ENCODE data around the gene CELA2A.
"Not testable (repeated sequence)": the region's sequence is repeated elsewhere in the genome, so short reads cannot be mapped to it uniquely, and the experiment has no call there.

Gene CELA2A

DNA sequence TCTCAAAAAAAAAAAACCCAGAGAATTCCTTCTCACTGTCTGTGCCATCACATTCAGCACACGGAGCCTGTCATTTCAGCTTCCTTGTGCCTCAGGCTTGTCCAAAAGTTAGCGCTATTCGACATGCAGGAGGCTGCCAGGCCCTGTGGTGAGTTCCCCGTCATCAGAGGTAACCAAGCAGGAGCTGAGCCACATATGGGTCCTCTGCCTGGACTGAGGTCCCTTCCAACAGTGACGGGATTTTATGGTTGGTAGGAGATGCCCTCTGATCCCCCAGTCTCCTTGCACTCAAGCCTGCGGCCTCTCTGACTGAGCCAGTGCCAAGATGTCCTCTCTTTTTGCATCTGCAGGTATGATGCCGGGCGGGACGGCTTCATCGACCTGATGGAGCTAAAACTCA is 31.0 kb upstream of the CELA2A start:
- no peak for DNase-seq

DNA sequence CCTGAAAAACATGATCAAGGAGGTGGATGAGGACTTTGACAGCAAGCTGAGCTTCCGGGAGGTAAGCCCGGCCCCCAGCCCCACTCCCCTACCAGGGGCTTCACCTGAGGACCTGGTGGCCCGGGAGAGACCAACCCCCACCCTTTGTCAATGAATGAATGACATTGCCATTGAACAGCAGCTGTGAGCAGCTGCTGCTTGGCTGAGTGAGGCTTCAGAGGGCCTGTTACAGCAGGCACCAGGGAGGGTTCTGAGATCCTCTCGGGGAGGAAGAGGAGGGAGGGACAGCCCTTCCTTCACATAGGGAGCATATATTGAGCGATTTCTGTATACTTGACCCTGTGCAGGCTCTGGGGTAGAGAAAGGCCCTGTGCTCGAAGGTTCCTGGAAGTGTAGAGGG is 30.6 kb upstream of the CELA2A start:
- no peak for DNase-seq

DNA sequence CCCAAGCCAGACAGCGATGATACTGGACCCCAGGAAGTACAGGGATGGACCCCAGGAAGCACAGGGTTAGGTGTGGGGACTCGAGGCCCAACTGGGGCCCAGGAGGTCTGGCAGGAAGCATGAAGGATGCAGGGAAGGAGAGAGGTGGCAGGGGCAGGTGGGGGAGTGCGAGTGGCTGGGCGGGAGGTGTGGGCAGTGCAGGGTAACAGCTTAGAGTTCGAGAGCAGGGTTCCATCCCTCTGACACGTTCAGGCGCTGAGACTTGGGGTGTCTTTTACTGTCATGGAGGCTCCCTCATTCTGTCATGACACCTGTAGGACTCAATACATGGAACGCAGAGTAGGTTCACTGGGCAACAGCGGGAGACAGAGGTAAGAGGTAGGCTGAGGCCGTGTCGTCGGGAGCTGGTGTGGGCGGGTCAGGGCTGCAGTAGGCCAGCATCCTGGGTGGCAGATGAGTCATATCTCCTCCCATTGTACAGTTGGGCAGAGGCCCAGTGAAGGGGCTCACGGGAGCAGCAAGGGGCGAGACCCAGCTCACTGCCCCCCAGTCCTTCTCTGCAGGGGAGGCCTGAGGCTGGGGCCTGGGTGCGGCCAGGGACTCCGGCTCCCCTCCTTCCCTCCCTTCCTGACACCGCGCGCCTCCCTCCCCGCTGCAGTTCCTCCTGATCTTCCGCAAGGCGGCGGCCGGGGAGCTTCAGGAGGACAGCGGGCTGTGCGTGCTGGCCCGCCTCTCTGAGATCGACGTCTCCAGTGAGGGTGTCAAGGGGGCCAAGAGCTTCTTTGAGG is 29.8 kb upstream of the CELA2A start:
- DNase-seq = peak in 1 of 2 donors; percentile 23

DNA sequence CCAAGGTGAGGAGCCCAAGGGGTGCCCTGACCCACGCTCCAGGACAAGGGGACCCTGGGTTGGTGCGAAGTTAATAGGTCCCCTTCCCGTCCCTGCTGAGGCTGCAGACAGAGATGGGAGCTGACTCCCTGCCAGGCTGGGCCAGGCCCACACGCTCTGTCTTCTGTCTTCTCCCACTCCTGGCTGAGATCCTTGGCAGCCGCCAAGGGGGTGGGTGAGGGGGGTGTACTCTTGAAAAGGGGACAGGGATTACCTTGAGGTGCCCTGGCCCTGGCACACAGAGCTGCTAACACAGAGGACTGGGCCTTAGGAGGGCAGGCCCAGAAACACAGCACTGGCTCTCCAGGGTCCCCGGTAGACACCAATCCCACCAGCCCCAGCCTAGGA is 29.3 kb upstream of the CELA2A start:
- no peak for DNase-seq

DNA sequence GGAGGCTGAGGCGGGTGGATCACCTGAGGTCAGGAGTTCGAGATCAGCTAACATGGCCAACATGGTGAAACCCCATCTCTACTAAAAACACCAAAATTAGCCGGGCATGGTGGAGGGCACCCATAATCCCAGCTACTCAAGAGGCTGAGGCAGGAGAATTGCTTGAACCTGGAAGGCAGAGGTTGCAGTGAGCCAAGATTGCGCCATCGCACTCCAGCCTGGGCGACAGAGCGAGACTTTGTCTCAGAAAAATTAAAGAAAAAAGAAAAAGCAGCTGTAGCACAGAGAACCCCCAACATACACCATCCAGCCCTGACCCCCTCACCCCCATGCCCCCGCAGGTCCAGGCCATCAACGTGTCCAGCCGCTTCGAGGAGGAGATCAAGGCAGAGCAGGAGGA is 28.3 kb upstream of the CELA2A start:
- DNase-seq = not testable (repeated sequence)

DNA sequence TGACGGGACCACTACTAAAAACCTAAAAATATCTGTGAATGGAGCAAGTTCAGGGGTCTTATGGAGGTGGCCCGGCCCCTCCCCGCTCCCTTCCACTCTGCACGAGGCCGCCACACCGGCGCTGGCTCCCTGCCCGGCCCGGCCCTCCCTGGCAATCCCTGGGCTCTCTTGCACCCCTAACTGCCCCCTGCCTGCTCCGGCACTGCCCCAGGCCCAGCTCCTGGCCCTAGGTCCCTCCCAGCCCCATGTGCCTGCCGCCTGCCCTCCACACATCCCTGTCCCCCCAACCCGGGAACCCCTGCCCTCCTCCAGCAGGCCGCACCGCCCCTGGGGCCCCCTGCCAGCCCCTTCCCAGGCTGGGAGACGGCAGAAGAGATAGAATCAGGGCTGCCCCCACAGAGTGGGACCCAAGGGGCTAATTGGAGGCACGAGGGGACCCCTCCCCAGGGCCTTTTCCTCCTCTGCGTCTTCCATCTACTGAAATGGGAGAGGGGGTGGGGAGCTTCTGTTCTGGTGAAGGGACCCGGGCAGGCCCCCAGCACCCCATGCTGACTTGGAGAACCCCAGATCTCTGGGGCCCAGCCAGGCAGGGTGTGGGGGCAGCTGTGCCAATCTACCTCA is 27.6 kb upstream of the CELA2A start:
- DNase-seq = no peak

DNA sequence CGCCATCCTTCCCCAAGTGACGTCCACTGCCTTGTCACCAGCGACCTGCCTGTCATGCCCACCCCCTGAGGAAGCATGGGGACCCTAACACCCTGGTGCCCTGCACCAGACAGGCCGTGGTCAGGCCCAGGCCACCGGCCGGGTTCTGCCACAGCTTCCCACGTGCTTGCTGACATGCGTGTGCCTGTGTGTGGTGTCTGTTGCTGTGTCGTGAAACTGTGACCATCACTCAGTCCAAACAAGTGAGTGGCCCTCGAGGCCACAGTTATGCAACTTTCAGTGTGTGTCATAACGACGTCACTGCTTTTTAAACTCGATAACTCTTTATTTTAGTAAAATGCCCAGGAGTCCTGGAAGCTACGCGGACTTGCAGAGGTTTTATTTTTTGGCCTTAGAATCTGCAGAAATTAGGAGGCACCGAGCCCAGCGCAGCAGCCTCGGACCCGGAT is 26.8 kb upstream of the CELA2A start:
- peak; percentile 67 to 80 for DNase-seq

DNA sequence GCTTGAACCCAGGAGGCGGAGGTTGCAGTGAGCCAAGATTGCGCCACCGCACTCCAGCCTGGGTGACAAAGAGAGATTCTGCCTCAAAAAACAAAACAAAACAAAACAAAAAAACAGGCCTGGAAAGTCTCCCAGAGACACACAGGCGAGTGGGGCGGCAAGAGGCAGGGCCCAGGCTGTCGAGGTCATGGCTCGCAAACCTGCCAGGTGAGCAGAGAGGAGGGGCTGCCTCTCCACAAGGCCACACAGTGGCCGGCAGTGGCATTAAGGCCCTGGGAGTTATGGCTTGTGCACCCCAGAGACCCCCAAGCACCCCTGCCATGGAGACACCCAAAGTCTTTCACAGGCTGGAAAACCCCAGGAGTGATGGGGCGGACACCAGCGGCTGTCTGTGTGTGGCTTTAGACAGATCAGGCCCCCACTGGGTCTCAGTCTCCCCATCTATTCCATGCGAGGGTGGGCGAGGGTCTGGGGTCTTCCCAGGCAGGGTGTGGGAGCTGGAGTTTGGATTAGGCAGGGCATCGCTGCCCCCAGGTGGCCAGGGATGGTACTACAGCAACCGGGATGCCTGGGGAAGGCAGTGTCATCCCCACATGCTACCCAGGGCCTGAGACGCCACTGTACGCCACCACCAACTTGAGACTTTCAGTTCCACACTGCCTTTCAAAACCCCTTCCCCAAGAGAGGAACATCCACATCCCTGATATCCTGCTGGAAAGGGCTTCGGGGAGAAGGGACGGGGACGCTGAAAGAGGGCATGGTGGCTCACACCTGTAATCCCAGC is 25.6 kb upstream of the CELA2A start:
- DNase-seq = peak; percentile 66 to 71

DNA sequence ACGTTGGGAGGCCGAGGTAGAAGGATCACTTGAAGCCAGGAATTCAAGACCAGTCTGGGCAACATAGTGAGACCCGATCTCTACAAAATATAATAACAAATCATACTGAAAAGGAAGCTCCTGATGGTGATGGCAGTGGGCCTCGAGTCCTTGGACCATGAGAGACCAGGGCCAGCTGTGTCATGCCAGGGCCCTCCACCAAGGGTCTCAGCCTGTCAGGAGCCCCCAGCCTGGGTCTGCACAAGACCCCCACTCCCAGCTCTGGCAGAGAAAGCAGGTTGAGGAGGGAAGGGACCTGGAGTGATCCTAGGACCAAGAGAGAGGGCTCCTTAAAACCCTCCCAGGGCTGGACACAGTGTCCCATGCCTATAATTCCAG is 25.0 kb upstream of the CELA2A start:
- no peak for DNase-seq

DNA sequence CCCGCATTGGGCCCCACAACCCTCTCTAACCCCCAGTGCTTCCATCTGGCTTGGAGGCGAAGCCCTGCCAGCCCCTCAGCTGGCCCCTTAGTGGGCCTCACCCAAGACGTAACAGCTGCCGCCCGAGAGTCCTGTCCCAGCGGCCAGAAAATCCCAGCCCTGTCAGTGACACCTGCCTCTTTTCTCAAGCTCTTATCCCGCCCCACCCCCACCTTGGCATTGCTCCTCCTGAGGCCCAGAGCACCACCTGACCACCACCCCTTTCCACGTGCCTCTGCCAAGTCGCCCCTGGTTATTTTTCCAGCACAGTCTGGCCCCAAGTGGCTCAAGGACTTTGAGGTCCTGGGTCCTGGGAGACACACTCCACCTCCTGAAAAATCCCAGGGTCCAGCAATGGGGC is 24.2 kb upstream of the CELA2A start:
- no peak for DNase-seq

DNA sequence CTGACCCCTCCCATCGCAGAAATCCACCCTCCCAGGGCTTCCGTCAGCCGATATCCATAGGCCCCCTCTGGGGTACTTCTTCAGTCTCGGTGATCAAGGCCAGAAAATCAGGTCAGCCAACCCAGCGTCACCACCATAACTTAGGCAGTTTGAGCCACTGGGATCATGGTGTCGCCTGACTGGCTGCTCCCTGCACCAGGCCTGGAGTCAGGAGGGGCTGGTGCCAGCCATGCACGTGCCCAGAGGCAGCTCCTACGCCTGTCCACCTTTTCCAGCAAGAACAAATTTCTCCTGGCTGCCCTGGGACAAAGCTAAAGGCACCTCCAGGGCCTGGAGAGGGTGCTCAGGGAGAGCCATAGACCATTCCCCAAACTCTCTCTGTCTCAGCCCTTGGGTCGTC is 23.1 kb upstream of the CELA2A start:
- no peak for DNase-seq

DNA sequence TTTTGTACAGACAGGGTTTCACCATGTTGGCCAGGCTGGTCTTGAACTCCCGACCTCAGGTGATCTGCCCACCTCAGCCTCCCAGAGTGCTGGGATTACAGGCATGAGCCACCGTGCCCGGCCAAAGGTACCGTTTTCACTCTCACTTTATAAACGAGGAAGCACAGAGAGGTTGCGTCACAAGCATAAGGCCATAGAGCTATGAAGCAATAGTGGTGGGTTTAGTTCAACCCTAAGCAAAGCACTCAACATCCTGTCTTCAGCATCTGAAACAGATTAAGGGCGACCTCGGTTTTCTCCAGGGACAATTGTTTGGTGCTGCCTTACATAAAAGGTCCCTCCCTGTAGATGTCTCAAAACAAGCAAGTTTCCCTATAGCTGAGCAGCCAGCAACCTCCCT is 21.8 kb upstream of the CELA2A start:
- DNase-seq = peak; percentile 86 to 92

DNA sequence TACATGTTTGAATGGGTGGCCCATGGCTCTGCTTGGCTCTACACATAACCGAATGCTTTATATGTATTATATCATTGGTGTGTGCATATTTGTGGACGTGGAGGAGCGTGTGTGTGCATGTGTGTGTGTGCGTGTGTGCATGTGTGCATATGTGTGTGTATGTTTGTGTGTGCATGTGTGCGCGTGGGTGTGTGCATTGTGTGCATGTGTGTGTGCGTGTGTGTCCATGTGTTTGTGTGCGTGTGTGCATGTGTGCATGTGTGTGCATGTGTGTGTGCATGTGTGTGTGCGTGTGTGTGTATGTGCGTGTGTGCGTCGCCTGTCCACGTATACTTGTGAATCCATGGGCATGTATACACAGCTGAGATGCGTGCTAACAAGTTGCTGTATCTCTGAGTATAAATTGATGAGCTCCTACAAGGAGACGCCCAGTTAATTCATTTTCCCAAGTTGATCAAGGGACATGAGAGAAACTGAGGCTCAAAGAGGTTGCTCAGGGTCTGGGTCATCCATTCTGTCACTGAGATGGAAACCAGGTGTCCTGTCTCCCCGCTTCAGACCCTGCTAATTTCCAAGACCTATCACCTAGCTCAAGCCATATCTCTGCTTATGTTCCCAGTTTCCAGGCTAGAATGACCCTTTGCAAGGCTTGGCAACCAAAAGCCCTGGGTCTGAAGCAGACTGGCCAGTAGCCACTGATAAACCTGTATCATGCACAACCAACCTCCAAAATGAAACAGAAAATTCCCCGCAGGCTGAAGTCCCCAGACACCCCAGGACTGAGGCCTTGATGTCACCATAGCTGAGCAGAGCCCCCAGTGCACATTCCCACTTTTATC is 21.1 kb upstream of the CELA2A start:
- DNase-seq = no peak

DNA sequence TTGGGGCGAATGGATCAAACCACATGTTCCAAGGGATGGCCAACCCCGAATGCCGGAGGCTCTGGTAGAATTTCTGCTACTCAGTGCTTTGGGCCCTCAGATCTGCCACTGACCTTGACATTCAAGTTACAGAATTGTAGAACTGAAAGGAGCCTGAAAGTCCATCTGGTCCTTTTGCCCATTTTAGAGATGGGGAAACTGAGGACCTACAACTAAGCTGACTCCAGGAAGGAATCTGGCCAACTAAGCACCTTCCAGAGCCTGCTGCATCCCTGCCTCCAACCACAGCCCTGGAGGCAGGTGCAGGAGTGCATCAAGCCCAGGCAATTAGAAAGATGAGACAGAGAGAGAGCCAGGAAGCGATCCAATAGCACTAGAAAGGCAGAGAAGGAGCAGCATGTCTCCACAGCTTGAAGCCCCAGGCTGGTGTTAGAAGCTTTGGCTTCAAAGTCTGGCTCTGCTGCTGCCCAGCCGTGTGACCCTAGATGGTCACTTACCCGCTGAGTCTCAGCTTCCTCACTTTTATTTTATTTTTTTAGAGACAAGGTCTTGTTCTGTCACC is 19.6 kb upstream of the CELA2A start:
- DNase-seq = no peak

DNA sequence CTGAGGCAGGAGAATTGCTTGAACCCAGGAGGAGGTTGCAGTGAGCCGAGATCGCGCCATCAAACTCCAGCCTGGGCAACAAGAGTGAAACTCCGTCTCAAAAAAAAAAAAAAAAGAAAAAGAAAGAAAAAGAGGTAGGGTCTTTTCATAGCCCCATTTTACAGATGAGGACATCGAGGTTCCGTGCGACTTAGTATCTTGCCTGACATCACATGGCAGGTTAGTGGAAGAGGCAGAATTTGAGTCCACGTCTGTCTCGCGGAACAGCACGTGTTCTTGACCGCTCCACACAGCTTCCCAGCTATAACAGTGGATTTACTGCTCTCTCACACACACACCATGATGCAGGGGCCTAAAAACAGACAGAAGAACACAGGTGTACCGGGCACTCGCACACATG is 17.2 kb upstream of the CELA2A start:
- DNase-seq = no peak

DNA sequence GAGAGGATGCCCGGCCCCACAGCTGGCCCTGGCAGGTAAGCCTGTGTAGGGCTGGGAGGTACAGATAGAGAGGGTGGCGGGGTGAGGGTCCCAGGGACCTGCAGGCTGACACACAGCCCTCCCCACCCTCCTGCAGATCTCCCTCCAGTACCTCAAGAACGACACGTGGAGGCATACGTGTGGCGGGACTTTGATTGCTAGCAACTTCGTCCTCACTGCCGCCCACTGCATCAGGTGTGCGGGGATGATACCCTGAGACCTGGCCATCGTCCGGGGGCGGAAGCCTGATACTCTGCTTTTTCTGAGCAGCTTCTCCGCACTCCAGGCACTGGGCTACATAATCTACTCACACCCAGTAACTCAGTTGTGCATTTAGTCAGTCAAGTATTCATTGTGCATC is 16.2 kb upstream of the CELA2A start:
- no peak for DNase-seq

DNA sequence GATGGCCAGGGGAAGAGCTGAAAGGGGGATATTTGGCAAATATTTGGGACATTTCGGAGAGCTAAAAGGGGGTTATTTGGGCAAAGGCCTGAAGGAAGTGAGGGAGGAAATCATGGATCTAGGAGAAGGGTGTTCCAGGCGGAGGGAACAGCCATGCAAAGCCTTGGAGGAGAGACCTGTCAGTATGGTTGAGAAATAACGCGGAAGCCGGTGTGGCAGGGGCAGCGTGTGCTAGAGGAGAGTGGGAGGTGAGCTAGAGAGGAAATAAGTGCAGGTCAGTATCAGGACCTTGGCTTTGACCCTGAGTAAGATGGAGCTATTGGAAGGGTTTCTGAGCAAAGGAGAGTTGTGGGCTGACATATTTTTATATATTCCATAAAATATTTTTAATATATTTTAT is 15.3 kb upstream of the CELA2A start:
- DNase-seq = no peak

DNA sequence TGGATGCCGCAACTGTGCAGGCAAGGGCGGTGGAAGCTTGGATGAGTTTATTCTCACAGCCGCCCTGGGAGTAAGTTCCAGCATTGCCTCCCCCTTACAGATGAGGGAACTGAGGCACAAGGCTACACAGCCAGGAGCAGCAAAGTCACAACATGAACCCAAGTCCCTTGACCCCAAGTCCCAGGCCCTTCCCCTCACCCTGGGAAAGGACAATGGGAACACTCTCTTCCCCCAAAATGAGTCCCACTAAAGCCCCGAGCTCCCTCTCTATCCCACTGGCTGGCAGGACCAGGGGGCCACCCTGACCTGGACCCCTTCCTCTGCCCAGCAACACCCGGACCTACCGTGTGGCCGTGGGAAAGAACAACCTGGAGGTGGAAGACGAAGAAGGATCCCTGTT is 14.4 kb upstream of the CELA2A start:
- DNase-seq = no peak

DNA sequence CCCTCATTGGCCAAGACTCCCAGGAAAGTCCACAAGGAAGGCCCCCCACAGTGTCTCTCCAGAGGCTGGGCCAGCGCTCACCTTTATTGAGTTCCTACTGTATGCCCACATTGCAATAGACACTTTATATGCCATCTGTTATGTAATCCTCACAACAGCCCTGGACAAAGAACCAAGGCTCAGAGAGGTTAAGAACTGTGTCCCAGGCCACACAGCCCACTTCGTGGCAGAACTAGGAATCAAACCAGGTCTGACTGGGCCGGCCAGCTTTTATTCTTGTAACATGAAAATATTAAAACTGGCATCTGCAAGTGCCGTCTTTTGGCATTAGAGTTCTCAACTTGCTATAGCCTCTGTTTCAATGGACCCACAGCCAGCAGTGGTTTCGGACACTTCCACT is 13.8 kb upstream of the CELA2A start:
- no peak for DNase-seq

DNA sequence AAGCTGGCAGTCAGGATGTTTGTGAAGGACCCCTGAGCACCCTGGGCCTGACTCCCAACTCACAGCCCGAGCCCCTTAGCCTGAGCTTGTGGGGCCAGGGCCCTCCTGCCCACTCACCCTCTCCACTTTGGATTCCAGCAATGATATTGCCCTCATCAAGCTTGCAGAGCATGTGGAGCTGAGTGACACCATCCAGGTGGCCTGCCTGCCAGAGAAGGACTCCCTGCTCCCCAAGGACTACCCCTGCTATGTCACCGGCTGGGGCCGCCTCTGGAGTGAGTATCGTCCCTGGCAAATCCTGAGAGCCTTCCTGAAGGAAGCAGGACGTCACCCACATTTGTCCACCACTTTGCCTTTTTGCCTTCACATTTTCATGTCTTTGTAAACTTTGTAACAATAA is 13.3 kb upstream of the CELA2A start:
- DNase-seq = no peak

DNA sequence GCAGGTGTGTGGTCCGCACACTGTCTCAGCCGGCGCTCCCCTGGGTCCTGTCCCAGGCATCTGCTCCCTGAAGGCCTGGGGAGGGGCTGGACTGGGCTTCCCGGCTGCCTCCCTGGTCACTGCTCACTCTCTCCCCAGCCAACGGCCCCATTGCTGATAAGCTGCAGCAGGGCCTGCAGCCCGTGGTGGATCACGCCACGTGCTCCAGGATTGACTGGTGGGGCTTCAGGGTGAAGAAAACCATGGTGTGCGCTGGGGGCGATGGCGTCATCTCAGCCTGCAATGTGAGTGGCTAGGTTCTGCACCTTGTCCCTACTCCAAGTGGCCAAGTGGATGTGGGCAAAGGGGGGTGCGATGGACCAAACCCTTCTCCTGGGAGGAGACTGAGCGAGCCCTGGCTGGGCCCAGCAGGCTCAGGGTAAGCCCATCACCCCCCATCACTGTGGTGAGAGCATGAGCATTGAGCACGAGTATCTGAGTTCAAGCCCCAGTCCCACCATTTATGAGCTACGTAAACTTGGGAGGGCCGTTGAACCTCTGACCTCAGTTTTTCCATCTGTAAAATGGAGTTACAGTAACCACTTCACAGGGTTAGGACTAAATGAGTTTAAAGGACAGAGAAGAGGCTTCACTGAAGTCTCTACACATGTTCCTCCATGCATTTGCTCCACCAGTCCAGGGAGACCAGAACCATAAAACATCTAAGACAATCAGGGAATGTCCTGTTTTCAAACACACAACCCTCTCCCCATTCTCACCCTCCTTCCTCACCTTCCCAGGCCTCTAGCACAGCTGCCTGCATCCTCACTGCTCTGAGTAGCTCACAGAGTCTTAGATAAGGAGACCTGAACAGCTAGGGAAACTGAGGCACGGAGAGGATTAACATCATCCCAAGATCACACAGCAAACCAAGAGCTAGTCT is 11.8 kb upstream of the CELA2A start:
- DNase-seq = no peak

All from inflammatory macrophage (primary cell).